Lower leg skin (tissue), 3 donors: Measurements from ENCODE around the gene OR4M1.

Experiments used
- CTCF ChIP-seq, 3 donors: fragments of 450-650 bp; IDR thresholded peaks; one replicate each; pipeline ENCODE4 v1.5.1; 2016; ENCODE audit warnings: antibody characterized with exemption in 3 of 3, mild to moderate bottlenecking in 3 of 3, moderate library complexity in 2 of 3
- POLR2A ChIP-seq, 2 donors: fragments of 450-650 bp; IDR thresholded peaks; one replicate each; pipeline ENCODE4 v1.6.1; 2016 to 2017; ENCODE audit warnings: antibody characterized with exemption in 2 of 2, mild to moderate bottlenecking in 1 of 2, moderate library complexity in 1 of 2

- TF ChIP-seq CTCF (IDR thresholded peaks at IDR 0.05) (no peak), POLR2A (IDR thresholded peaks at IDR 0.05) (no peak)
These were observed 30.0 kb upstream of the OR4M1 start, which contains the start of gene OR4Q3 for GRCh38 chr14:19743256-19743655.
